GM18867 (cell line): Measurements from ENCODE around the gene TRUB2.

Source experiments
- ATAC-seq: cut with Tn5 transposase; IDR thresholded peaks from one replicate; pipeline ENCODE4 v1.9.1; 2021; ENCODE audit warnings: mild to moderate bottlenecking, moderate library complexity; ENCODE audit not compliant: unreplicated experiment

The TRUB2 gene

GRCh38 chr9:128274245-128274644 lies 48.0 kb downstream of the TRUB2 start:
- no peak for ATAC-seq

GRCh38 chr9:128271512-128271911 lies 50.7 kb downstream of the TRUB2 start:
- no peak for ATAC-seq

GRCh38 chr9:128271112-128271511 lies 51.1 kb downstream of the TRUB2 start:
- no peak for ATAC-seq

- no peak for ATAC-seq
Observed at GRCh38 chr9:128266868-128267590, 55.2 kb downstream of the TRUB2 start.

GRCh38 chr9:128265348-128265847 lies 56.8 kb downstream of the TRUB2 start:
- ATAC-seq = no peak

- ATAC-seq = no peak
Observed at GRCh38 chr9:128262687-128263086, 59.6 kb downstream of the TRUB2 start.

GRCh38 chr9:128260340-128260739 lies 61.9 kb downstream of the TRUB2 start:
- no peak for ATAC-seq

GRCh38 chr9:128259156-128259555 lies 63.1 kb downstream of the TRUB2 start:
- ATAC-seq = no peak

GRCh38 chr9:128258326-128258725 lies 63.9 kb downstream of the TRUB2 start:
- no peak for ATAC-seq

GRCh38 chr9:128257907-128258306 lies 64.3 kb downstream of the TRUB2 start:
- no peak for ATAC-seq

GRCh38 chr9:128257086-128257825 lies 65.0 kb downstream of the TRUB2 start:
- no peak for ATAC-seq
